Kidney (tissue), 14 donors: ENCODE data around the gene TMIE. TPM values are rescaled to one million over a fixed set of nuclear protein-coding genes. Genes with fewer than 3 reads are reported as not detected.

Experiments used
- DNase-seq, 5 donors: peaks; one replicate each; pipeline ENCODE4 v3.0.0-alpha.2; 2013 to 2020
- FAIRE-seq: peaks from 2 replicates; lab custom pipeline; 2012; peaks lifted over from hg19 to GRCh38; lab: Jason Lieb, UNC
- H3K27ac ChIP-seq, 2 donors: one replicate each; pipeline ENCODE4 v1.7.0; 2013; ENCODE audit warnings: low read depth in 2 of 2, low read length in 2 of 2, inconsistent platforms in 1 of 2
- H3K27me3 ChIP-seq: one replicate; pipeline ENCODE4 v1.7.1; 2013; ENCODE audit warnings: low read length, inconsistent platforms; ENCODE audit not compliant: control insufficient read depth, insufficient read depth
- H3K36me3 ChIP-seq, 3 donors: one replicate each; pipeline versions ENCODE4 v1.7.0 to v1.7.1; 2013; ENCODE audit warnings: low read length in 3 of 3, control low read depth in 1 of 3, inconsistent platforms in 1 of 3; ENCODE audit not compliant: insufficient read depth in 3 of 3, control insufficient read depth in 2 of 3
- H3K4me1 ChIP-seq, 3 donors: one replicate each; pipeline versions ENCODE4 v1.7.0 to v1.7.1; 2013; ENCODE audit warnings: low read length in 3 of 3, inconsistent platforms in 1 of 3, low read depth in 1 of 3; ENCODE audit not compliant: control insufficient read depth in 2 of 3, insufficient read depth in 2 of 3
- H3K4me3 ChIP-seq, 3 donors: one replicate each; pipeline versions ENCODE4 v1.7.0 to v1.8.1; 2013; ENCODE audit warnings: low read length in 3 of 3, control low read depth in 1 of 3, inconsistent platforms in 1 of 3
- H3K9ac ChIP-seq, 3 donors: one replicate each; pipeline versions ENCODE4 v1.7.0 to v1.7.1; 2013; ENCODE audit warnings: low read length in 3 of 3, control low read depth in 1 of 3, inconsistent platforms in 1 of 3
- H3K9me3 ChIP-seq, 3 donors: one replicate each; pipeline versions ENCODE4 v1.7.0 to v1.7.1; 2013; ENCODE audit warnings: low read length in 3 of 3, control low read depth in 1 of 3, inconsistent platforms in 1 of 3; ENCODE audit not compliant: control insufficient read depth in 2 of 3, insufficient read depth in 1 of 3
- CTCF ChIP-seq: IDR thresholded peaks from 3 replicates; pipeline ENCODE4 v1.5.1; 2012; ENCODE audit warnings: mild to moderate bottlenecking, moderate library complexity, borderline replicate concordance; ENCODE audit not compliant: insufficient read depth; ENCODE audit errors: extremely low read depth
- intact Hi-C: fragments of 100-400 bp; cut with DNase I; formaldehyde crosslinking; loops from one replicate; pipeline ENCODE4 v1.11.1; 2022
- polyA plus RNA-seq: library from polyadenylated mRNA; stranded (reverse); fragments of 350-450 nt; fragmentation: Illumina TruSeq; extraction: RNeasy Lipid Tissue Mini Kit (QIAGEN cat#74804); gene quantifications from one replicate; pipeline ENCODE4 v1.2.3, GENCODE V29; 2014; ENCODE audit warnings: low read depth, low replicate concordance; ENCODE audit not compliant: insufficient read depth
- total RNA-seq: library from RNA; stranded (reverse); fragmentation: NEBNext Ultra II Directional; extraction: Animal tissue kit (Norgen Biotek cat#: 25700); gene quantifications from one replicate; pipeline ENCODE4 v1.2.1, GENCODE V29; 2021
- donor health status: control.
- donor health status: control.
- donor health status: control.
- donor health status: control.
- donor health status: control.
- donor health status: DM: yes; HTN: yes; CAD: no.
- donor health status: Normal renal cell carcinoma (clear cell type).

The TMIE gene
- total and polyA plus RNA-seq, 2 donors from 2014 or later = 0.79 to 1.3 TPM

GRCh38 chr3:46725621-46726314, 24.6 kb downstream of the TMIE start:
- no peak for TF ChIP-seq CTCF
- Histone ChIP-seq H3K9me3 (no peaks in the 10 kb centered on the region), H3K9ac (no peak overlapping the region), H3K4me3 (no peak overlapping the region), H3K4me1 (no peaks in the 10 kb centered on the region), H3K36me3 (no peaks in the 10 kb centered on the region), H3K27me3 (no peaks in the 10 kb centered on the region), H3K27ac (no peak overlapping the region)
- DNase-seq (no peak), FAIRE-seq (no peak)
- intact Hi-C loops = no loop called here

- intact Hi-C loops = no loop called here
- DNase-seq (no peak), FAIRE-seq (no peak)
- Histone ChIP-seq H3K9ac (no peak overlapping the region), H3K4me1 (no peaks in the 10 kb centered on the region), H3K36me3 (no peaks in the 10 kb centered on the region), H3K27ac (no peak overlapping the region), H3K27me3 (no peaks in the 10 kb centered on the region), H3K4me3 (no peak overlapping the region), H3K9me3 (no peaks in the 10 kb centered on the region)
- TF ChIP-seq CTCF = no peak
Measured at GRCh38 chr3:46729038-46729437, 27.8 kb downstream of the TMIE start.

GRCh38 chr3:46730819-46731218, 29.6 kb downstream of the TMIE start:
- Histone ChIP-seq H3K36me3 (no peaks in the 10 kb centered on the region), H3K27me3 (no peaks in the 10 kb centered on the region), H3K4me3 (no peak overlapping the region), H3K9ac (no peak overlapping the region), H3K27ac (no peak overlapping the region), H3K4me1 (no peaks in the 10 kb centered on the region), H3K9me3 (no peaks in the 10 kb centered on the region)
- intact Hi-C loops = no loop called here
- DNase-seq = no peak
- no peak for TF ChIP-seq CTCF
- FAIRE-seq = no peak

GRCh38 chr3:46731795-46732194, 30.6 kb downstream of the TMIE start:
- no peak for FAIRE-seq
- intact Hi-C loops = no loop called here
- H3K4me3 ChIP-seq = no peak overlapping the region
- H3K4me1 ChIP-seq = no peaks in the 10 kb centered on the region
- no peaks in the 10 kb centered on the region for H3K27me3 ChIP-seq
- no peak for TF ChIP-seq CTCF
- H3K36me3 ChIP-seq = no peaks in the 10 kb centered on the region
- DNase-seq = no peak
- H3K27ac ChIP-seq = no peak overlapping the region
- H3K9me3 ChIP-seq = no peaks in the 10 kb centered on the region
- H3K9ac ChIP-seq = no peak overlapping the region
